GM21423 (cell line): ENCODE data around the gene OR51F2.
"Not testable (repeated sequence)": the region's sequence is repeated elsewhere in the genome, so short reads cannot be mapped to it uniquely, and the experiment has no call there.

Experiments
- ATAC-seq: cut with Tn5 transposase; IDR thresholded peaks from one replicate; pipeline ENCODE4 v1.9.1; 2021; ENCODE audit warnings: mild to moderate bottlenecking, moderate library complexity; ENCODE audit not compliant: unreplicated experiment

OR51F2 gene

GRCh38 chr11:4821021-4821420 lies at the start of gene OR51F2:
OR51F2 (plus strand) TSS chr11:4821321; CDS start chr11:4821422, 101 bp downstream.
- no peak for ATAC-seq

GRCh38 chr11:4782454-4782853 lies 38.7 kb upstream of the OR51F2 start:
- ATAC-seq: no peak

GRCh38 chr11:4797206-4797605 lies 23.9 kb upstream of the OR51F2 start:
- no peak for ATAC-seq

GRCh38 chr11:4798427-4799183 lies 22.5 kb upstream of the OR51F2 start:
- no peak for ATAC-seq

GRCh38 chr11:4801316-4801715 lies 19.8 kb upstream of the OR51F2 start:
- ATAC-seq: not testable (repeated sequence)

GRCh38 chr11:4804280-4804679 lies 16.8 kb upstream of the OR51F2 start, which contains the start of gene OR52R1:
OR52R1 (minus strand) TSS chr11:4804380; CDS start chr11:4804380, 0 bp downstream.
- no peak for ATAC-seq

GRCh38 chr11:4808476-4808875 lies 12.6 kb upstream of the OR51F2 start:
- no peak for ATAC-seq

- ATAC-seq: no peak
These were observed 11.9 kb upstream of the OR51F2 start for GRCh38 chr11:4809246-4809645.

- no peak for ATAC-seq
These were observed 4.0 kb downstream of the OR51F2 start for GRCh38 chr11:4825132-4825531.

- no peak for ATAC-seq
These were observed 5.3 kb downstream of the OR51F2 start for GRCh38 chr11:4826425-4826824.

- ATAC-seq: no peak
These were observed 9.2 kb downstream of the OR51F2 start for GRCh38 chr11:4830346-4830745.

- ATAC-seq: no peak
These were observed 9.8 kb downstream of the OR51F2 start for GRCh38 chr11:4830909-4831308.

GRCh38 chr11:4839851-4840549 lies 18.9 kb downstream of the OR51F2 start:
- no peak for ATAC-seq

- ATAC-seq: no peak
These were observed 27.9 kb downstream of the OR51F2 start, which contains the start of gene OR51S1 for GRCh38 chr11:4848908-4849532. OR51S1 (minus strand) TSS chr11:4849208; CDS start chr11:4849208, 0 bp downstream.

- ATAC-seq: no peak
These were observed 29.9 kb downstream of the OR51F2 start for GRCh38 chr11:4851033-4851432.

GRCh38 chr11:4854286-4854685 lies 33.2 kb downstream of the OR51F2 start:
- ATAC-seq: not testable (repeated sequence)

- ATAC-seq: no peak
These were observed 41.5 kb downstream of the OR51F2 start for GRCh38 chr11:4862447-4863236.

- ATAC-seq: no peak
These were observed 42.8 kb downstream of the OR51F2 start for GRCh38 chr11:4863876-4864275.

GRCh38 chr11:4865855-4866254 lies 44.7 kb downstream of the OR51F2 start:
- ATAC-seq: no peak
